Measurements from ENCODE around the gene SLC2A6.

The SLC2A6 gene

DNA sequence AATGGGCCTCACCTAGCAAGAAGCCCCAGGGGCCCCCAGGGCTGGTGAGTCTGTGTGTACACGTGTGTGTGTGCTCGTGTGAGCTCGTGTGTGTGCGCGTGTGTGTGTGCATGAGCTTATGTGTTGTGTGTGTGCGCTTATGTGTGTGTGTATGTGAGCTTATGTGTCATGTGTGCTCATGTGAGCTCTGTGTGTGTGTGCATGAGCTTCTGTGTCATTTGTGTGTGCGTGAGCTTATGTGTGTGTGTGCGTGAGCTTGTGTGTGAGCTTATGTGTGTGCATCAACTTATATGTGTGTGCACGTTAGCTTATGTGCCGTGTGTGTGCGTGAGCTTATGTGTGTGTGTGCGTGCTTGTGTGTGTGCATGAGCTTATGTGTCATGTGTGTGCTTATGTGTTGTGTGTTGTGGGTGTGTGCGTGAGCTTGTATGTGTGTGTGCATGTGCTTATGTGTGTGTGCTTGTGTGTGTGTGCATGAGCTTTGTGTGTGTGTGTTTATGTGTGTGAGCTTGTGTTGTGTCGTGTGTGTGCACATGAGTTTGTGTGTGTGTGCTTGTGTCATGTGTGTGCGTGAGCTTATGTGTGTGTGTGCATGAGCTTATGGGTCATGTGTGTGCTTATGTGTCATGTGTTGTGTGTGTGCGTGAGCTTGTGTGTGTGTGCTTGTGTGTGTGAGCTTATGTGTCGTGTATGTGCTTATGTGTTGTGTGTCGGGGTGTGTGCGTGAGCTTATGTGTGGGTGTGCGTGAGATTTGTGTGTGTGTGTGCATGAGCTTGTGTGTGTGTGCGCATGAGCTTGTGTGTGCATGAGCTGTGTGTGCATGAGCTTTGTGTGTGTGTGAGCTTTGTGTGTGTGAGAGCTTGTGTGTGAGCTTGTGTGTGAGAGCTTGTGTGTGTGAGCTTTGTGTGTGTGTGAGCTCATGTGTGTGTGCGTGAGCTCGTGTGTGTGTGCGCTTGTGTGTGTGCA lies 16.7 kb upstream of the SLC2A6 start:
- DNase-seq = no peak

DNA sequence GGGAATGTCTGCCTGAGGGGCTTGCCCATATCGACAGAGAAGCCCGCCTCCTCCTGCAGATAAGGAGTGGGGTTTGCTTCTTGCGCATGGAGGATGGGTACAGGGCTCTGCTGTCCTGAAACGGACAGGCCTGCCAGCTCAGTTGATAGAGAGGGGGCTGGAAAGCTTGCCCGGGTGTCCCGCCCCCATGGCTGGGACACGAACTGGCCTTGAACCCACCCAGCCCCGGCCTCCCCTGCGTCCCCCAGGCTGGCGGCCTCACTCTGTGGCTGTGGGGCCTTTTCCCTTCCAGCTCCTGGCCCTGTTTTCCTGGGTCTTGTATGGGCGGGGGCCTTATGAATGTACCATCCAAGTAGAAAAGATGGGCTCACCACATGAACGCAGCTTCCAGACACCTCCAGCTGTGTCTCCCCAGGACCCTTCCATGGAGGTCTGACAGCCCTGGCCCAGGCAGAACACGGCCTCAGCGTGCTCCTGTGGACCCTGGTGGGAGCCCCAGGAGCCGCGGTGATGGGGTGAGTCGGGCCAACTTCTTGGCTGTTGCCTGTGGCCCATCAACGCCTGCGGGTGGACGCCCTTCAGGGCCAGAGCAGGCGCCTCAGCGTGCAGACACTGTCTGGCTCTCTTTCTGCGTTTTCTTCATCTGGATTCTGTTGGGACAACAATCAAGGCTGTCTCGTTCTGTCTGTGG lies 15.9 kb upstream of the SLC2A6 start:
- DNase-seq = no peak

DNA sequence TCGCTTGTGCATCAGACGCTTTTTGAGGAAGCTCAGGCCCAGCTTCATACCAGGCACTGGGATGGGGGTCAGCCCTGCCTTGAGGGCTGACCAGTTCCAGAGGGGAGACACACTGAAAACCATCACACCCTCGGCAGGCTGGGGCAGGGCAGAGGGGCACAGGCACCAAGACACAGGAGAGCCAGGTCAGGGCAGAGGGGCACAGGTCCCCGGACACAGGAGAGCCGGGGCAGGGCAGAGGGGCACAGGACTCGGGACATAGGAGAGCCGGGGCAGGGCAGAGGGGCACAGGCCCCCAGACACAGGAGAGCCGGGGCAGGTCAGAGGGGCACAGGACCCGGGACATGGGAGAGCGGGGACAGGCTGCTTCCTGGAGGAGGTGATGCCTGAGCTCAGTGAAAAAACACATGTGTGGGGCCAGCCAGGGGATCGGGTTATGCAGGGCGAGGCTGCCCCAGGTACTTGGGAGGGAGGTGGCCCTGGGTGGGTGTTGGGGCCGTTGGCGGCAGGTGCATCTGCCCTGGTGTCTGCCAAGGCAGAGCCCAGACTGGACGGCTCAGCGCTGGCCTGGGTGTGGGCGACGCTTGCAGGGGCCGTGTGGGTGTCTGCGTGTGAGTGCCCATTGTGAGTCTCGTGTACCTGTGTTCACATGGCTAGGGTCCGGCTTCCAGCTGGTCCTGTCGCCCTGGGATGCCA lies 15.1 kb upstream of the SLC2A6 start:
- no peak for DNase-seq

DNA sequence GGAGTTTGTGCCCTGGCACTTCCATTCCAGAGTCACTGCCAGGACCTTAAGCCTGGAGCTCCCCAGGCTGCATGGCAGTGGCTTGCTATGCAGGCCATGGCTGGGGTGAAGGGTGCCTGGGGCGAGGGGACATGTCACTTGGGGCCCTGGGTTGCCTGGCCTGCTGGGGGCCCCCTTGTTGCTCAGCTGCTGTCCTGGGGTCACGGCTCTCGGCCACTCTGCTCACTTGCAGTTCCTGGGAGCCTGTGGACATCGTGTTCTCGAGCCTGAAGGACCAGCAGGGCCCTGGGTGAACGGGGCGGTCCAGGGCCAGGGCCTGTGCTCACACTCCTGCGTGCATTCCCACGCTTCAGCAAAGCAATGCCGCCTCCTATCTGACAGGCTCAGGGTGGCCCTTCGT lies 14.5 kb upstream of the SLC2A6 start:
- DNase-seq = no peak

DNA sequence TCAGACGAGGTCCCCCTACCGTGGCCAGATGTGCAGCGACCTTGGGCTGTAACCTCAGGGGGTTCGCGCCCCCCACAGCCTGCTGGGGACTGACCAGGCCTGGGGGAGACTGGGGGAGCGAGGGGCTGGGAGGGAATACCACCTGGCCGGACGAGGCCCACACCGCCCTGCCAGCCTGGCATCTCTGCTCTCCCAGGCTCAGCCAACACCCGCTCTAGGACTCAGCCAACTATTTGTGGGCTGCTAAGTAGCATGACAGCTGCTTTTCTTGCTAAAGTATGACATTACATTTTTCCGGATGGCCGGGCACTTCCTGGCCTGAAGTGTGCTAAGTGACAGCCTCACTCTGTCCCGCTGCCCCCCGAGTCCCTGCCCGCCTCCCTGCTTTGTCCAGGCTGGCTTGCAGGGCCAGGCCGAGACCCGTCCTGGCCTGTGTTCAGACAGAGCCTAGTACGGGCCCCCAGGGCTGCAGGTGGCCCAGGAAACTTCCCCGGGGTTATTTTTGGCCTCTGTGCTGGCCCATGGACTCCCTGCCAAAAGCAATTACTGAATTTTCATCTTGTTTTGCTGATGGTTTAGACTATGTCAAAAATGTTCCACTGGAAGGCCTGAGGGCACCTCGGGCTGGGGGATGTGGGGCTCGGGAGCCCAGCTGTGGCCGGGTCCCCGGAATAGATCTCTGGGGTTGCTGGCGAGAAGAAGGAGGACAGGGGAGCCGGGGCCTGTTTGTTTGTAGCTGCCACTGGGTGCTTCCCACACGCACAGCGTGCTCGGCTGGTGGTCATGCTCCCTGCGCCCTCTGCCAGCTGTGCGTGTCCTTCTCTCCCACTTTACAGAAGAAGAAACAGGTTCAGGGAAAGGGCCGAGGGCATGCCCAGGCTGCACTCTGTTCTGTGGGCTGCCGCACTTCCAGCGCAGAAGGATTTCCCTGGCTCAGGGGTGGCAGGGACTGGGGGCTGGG lies 13.4 kb upstream of the SLC2A6 start:
- no peak for DNase-seq

DNA sequence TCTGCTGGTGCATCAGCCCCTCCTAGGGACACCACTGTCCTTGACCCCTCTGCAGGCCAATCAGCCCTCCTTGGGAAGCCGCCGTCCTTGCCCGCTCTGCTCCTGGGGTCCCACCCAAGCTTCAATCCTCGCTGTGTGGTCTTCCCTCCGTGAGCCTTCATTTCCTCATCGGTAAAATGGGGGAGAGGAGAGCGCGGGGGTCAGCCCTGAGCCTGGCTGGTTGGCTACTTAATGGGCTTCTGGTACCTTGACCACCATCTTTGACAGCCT lies 12.7 kb upstream of the SLC2A6 start:
- no peak for DNase-seq

DNA sequence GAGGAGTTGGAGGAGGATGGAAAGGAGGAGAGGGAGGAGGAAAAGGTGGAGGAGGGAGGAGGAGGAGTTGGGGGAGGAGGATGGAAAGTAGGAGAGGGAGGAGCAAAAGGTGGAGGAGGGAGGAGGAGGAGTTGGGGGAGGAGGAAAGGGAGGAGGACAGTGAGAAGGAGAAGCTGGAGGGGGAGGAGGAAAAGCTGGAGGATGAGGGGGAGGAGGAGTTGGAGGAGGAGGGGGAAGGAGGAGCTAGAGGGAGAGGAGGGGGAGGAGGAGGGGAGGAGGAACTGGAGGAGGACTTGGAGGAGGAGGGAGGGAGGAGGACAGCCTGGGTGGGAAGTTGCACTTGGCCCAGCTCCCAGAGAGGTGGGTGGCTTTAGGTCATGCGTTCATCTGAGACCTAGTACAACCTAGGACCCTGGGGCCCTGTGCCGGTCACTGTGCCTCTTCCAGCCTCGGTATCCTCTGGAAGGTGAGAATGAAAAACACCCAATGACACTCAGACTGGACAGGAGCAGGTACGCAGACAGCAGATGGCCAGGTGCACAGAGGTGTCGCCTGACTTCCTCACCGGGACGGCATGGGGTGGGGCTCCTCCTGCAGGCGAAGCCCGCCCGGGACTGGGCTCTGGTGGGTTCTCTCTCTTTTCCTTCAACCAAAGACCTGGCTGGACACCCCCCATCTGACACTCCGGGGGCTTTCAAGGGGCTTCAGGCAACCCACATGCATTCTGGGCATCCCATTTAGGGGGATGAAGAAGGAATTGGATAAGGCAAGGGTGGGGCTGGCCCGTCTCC lies 12.2 kb upstream of the SLC2A6 start:
- DNase-seq = no peak

DNA sequence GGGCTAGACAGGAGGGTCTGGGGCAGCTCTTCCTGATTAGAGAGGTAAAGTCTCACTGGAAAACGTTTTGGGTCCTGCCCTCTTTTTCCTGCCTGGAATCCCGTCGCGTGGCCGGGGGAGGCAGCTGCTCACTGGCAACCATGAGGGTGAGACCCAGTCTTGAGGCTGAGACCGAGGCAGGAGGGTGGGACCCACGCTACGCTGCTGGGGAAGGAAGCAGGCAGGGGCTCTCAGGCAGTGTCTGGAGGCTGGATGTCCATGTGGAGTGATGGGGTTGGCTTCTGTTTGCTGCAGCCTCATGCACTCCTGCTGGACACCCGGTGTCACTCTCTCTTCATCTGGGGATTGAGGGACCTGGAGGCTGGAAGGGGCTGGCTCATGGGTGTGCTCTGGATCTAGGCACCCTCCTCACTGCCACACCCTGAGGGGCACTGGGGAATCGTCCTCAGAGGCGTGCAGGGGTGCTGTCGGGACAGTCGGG lies 11.3 kb upstream of the SLC2A6 start:
- no peak for DNase-seq

DNA sequence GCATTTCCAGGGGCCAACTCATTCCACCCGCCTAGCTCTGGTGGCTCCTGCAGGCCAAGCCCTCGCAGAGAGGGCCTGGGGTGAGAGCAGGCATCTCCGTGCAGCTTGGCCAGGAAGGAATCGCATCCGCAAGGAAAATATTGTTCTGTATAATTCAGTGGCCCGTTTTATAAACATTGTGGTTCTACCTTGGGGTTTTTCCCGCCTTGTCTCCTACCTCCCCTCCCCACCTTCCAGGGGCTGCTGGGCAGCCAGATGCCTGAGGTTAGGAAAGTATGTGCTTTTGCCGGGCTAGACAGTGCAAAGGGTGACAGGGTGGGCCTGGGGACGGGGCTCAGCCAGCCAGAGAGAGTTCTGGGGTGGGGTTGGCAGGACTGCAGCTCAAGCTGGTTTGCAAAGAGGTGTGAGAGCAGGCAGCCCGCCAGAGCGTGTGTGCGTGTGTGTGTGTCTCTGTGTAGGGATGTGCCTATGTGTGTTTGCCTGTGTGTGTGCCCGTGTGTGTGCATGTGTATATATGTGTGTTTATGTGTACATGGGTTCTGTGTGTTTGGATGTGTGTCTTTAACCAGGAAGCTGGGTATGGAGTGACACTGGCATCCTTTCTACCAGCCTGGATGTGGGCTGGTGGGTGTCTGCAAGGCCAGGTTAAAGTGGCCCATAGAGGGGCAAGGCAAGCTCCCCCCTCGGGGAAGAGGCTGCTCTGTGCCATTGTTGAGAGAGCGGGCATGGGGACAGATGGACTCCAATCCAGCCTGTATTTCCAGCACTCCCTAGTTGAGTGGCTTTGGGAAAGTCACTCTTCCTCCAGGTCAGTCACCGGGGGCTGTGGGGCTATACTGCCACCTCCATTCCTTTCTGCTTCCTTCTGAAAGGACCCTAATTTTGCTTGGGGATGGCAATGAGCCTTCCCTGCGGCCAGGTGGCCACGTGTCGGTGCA lies 10.6 kb upstream of the SLC2A6 start:
- DNase-seq = no peak

DNA sequence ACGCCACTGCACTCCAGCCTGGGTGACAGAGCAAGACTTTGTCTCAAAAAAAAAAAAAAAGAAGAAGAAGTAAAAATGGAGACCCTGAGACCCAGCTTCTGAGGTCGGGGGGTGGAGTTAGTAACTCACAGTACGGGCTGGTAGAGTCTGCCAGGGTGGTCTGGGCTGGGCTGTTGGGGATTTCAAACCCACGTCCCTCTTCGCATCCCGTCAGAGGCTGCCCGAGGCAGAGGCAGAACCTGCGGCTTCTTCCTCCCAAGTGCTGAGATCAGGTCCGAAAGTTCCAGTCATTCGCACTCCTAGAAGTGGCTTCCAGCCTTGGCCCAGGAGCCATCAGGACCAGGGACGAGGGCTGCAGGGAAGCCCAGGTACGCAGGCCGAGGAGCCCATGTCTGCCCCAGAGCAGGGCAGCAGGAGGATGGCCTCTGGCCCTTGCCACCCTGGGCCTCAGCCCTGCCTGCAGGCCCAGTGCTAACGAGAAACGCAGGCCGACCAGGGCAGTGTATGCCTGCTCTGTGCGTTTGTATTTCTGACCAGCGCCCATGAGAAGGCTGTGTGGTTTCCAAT lies 9.9 kb upstream of the SLC2A6 start:
- no peak for DNase-seq

DNA sequence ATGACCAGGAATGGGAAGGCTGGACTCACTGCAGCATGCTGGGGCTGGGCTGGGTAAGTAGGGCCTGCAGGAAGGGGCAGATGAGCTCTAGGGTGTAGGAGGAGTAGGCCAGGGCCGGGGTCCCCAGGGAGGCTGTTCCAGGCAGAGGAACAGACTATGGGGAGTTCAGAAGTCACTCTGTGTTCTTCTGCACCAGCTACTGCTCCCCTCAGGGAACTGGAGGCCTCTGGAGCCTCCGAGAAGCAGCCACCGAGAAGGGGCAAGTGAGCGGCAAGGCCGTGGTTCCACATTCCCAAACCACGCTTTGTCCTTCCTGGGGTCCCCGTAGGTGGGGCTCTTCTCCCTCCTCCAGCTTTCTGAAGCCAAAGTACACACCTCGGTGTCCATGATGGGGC lies 8.4 kb upstream of the SLC2A6 start:
- no peak for DNase-seq

DNA sequence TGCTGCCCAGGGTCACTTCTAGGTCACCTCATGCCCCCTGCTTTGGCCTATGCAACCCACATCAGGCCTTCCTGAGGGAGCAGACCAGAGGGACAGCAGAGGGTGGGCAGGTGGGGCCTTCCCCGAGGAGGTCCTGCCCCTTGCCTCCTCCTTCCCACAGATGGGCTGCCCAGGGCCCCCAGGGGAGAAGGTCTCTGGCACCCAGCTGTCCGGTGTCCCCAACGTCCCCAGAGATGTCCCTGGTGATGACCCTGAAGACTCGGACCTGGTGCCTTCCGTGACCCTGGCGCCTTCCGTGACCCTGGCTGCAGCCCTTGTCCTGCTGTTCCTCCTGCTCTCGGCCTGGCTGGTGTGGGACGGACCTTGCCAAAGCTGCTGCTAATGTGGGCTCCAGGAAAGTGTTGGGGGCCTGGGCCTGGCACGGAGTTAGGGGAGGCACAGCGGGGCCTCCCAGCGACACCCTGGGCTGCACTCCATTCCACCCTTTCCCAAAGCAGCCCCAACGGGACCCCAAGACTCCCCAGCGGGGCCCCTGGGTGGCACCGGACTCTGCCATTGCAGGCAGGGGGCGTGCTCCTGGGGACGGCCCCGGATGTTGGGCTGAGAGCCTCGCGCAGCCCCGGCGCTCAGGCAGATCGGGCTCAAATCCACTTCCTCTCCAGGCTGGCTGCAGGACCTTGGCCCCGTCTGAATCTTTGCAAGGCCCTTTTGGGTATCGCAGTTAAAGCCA lies 6.8 kb upstream of the SLC2A6 start:
- DNase-seq = no peak

DNA sequence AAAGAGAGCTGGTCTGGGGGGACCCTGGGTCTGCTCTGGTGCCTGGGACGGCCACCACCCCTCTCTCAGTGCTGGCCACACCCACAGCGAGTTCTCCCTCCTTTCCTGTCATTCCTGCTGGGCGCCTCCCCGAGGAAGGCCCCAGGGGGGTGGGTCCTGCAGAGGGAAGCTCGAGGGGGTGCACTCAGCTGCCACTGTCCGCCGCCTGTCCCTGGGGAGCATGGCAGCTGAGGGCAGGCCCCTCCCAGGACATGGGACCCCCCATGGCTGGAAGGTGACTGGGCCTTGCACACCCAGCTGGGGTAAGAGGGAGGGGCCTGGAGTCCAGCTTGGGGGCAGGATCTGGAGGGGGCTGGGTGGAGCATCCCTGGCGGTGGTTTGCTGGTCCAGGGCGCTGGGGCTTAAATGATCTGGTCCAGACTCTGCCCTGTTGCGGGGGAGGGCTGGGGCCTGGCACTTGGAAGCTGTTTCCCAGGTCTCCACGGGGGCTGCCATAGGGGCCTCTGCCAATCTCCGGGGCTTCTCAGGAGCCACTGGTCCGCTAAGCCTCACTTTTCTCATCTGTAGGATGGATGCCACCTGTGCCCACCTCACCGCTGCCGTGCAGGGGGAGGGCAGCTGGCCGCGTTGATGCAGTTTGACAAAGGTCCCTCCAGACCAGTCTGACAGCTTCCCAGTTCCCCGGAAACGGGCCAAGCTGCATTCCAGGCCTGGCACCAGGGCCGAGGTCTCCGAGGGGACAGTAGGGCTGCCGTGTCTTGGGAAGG lies 6.0 kb upstream of the SLC2A6 start:
- no peak for DNase-seq

DNA sequence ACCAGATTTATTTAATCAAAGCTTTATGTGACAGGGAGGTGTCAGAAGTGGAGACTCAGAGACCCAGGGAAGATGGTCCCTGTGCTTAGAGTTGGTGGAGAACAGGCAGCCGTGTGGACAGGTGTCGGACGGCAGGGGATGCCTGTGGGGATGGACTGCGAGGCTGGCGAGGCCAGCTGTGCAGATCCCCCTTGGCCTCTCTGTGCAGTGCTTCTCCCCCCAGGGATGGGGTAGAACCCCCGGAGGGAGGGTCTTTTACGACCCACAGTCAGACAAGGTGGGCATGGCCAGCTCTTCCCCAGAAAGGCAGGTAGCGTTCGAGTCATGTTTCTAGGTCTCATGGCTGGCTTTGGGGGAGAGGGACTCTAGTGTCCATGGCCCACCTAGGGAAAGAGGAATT lies 4.7 kb upstream of the SLC2A6 start:
- DNase-seq = no peak

DNA sequence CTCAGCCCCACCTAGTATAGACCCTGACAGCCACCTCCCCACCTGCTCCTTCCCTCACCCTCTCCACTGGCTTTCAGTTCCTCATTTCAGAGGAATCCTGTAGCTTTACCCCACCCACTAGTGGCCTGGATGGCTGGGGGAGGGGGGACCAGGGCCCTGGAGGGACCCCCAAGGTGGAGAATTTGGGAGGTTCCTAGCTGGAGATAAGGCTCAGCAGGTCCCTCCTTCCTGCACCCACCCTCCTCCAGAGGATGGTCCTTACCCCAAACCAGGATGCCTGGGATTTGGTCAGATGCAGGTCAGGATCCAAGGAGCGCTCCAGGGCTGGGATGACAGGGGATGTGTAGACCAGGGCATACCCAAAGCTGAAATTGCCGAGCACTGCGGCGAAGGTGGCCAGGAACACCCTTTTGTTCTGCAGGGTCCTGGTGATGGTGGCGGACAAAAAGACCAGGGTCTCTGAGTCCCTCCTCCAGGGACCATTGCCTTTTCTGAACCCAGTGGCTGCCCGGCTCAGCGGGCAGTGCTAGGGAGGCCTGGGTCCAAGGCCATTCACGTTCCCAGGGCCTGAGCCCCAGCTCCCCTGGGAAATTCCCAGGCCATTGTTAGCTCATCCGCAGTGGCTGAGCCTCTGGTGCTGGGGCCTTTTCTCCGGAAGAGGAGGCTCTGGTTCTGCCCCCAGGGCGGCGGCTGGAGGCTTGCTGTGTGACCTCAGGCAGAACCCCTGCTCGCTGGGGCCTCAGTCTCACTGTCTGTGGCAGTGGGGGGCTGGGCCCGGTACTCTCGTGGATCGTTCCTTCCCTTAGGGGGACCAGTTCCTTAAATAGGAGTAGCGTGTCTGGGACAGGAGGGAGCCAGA lies 678 bp downstream of the SLC2A6 start:
- DNase-seq = no peak

DNA sequence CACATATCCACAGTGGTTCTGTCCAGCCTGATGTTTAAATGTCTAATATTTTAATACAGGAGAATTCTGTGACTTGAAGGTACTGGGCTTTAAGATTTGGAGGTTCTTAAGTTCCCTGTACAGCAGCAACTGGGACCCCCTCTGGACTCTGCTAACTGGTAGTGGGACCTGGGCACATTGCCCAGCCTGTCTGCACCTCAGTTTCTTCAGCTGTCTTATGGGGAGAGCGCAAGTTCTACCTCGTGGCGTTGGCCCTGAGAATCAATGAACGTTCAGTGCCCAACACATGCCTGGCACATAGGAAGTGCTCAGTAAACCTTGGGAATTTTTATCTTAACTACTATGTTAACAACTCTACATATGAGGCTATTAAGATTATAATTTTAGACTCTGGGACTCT lies 1.4 kb downstream of the SLC2A6 start:
- DNase-seq = no peak

DNA sequence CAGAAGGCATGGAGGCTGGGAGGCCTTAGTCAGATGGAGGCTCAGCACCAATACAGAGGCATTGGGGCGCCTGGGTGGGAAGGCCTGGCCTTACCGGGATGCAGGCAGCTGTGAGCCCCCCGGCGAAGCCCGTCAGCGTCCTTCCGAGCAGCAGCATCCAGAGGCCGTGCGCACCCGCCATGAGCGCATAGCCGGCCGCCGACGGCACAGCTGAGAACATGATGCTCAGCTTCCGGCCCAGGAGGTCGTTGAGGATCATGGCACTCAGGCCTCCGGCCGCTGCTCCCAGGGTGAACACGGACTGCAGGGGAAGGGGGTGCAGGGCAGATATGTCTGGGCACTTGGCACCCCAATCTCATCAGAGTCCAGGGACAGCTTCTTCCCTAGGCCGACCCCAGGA lies 2.0 kb downstream of the SLC2A6 start:
- DNase-seq = no peak

Data from GOT3 (cell line).